Measurements from ENCODE around the gene ZNF648.

- TF ChIP-seq CTCF (conservative IDR thresholded peaks at IDR 0.05 in 1 of 2, IDR thresholded peaks at IDR 0.05 in 1 of 2; ENCODE audit: low read depth in 1 of 2, low read length in 2 of 2) (no peak), EZH2 (IDR thresholded peaks at IDR 0.05; ENCODE audit: low read length, missing control alignments) (no peak)
Observed at GRCh38 chr1:182060877-182061276, 635 bp downstream of the ZNF648 start.

All from fibroblast of lung (primary cell).